SK-N-SH treated with all-trans-retinoic acid at 6 μM for 48 hours (cell line): ENCODE measurements around the gene GTF3A.

Experiments
- GLIS3 ChIP-seq: fragments of 250-450 bp; sonication (Bioruptor Pico); IDR thresholded peaks from 2 replicates; pipeline ENCODE4 v1.5.0; 2020; ENCODE audit warnings: mild to moderate bottlenecking, moderate library complexity
- PATZ1 ChIP-seq: fragments of 250-450 bp; sonication (Bioruptor Pico); IDR thresholded peaks from 2 replicates; pipeline ENCODE4 v1.8.0; 2020; ENCODE audit warnings: mild to moderate bottlenecking, moderate library complexity, borderline replicate concordance
- TCF4 ChIP-seq: fragments of 250-450 bp; sonication (Bioruptor Pico); IDR thresholded peaks from 2 replicates; pipeline ENCODE4 v1.8.0; 2021; ENCODE audit warnings: mild to moderate bottlenecking, moderate library complexity, borderline replicate concordance
- ZFP3 ChIP-seq: fragments of 250-450 bp; sonication (Bioruptor Pico); IDR thresholded peaks from 2 replicates; pipeline ENCODE4 v1.5.0; 2020; ENCODE audit warnings: mild to moderate bottlenecking, moderate library complexity
- ZNF70 ChIP-seq: fragments of 450-650 bp; formaldehyde crosslinking; IDR thresholded peaks from 2 replicates; pipeline ENCODE4 v1.5.0; 2020; ENCODE audit warnings: mild to moderate bottlenecking, moderate library complexity

DNA sequence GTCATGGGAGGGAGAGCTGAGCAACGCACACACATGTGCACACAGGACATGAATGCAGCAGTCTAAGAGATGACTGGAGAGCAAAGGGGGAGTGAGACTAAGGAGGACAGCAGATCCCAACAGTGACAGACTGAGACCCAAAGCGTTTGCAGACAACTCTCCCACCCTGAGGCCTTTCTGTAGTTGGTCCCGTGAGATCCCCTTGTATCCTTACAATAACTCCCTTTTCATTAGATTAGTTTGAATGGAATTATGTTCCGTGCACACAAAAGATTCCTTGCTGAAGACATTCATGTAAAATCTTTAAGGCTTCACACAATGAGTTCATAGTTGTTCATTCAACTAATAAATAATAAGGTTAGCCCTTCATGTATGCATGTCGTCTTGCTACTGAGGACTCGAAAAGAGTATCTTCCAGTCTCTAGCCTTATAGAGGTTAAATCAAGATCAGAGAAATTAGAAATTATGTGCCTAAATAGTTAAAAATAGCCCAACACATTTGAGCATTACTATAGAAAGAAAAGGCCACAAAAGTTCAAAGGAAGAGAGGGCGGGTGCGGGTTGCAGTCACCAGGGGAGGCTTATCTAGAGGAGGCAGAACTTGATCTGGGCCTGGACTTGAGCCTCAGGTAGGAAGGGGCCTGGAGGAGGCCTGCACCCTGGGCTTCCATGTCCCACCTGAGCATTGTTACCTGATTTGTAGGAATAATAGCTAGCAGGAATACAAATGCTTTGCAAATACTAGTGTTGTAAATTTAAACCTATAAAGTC, 3.1 kb upstream of the GTF3A start:
- TF ChIP-seq TCF4 (CRISPR knock-in tag) (no peak), PATZ1 (CRISPR knock-in tag) (no peak), ZNF70 (no peak), ZFP3 (CRISPR knock-in tag) (no peak), GLIS3 (no peak)
